GM18951 (cell line): ENCODE data around the gene BTN3A1.
"Not testable (repeated sequence)": the region's sequence is repeated elsewhere in the genome, so short reads cannot be mapped to it uniquely, and the experiment has no call there.

Experiments
- POLR2A ChIP-seq: IDR thresholded peaks from 4 replicates; pipeline ENCODE4 v1.6.1; 2011; ENCODE audit warnings: mild to moderate bottlenecking; ENCODE audit not compliant: insufficient read length, insufficient read depth; ENCODE audit errors: extremely low read depth
- in situ Hi-C: fragments of 300-500 bp; cut with MboI; formaldehyde crosslinking; loops from one replicate; pipeline ENCODE4 v1.12.0; 2022; ENCODE audit warnings: low sequenced_read_pairs, mixed read lengths, inconsistent platforms; ENCODE audit not compliant: unreplicated experiment

Gene BTN3A1

DNA sequence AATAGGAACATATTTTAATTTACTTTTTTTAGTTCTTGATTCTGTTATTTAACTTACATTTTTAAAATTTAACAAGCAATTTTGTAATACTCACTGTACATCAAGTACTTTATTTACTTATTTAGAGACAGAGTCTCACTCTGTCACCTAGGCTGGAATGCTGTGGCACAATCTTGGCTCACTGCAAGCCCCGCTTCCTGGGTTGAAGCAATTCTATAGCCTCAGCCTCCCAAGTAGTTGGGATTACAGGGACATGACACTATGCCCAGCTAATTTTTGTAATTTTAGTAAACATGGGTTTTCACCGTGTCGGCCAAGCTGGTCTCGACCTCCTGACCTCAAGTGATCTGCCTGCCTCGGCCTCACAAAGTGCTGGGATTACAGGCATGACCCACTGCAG lies 45.2 kb downstream of the BTN3A1 start:
- no peak for TF ChIP-seq POLR2A
- in situ Hi-C loops: no loop called here

DNA sequence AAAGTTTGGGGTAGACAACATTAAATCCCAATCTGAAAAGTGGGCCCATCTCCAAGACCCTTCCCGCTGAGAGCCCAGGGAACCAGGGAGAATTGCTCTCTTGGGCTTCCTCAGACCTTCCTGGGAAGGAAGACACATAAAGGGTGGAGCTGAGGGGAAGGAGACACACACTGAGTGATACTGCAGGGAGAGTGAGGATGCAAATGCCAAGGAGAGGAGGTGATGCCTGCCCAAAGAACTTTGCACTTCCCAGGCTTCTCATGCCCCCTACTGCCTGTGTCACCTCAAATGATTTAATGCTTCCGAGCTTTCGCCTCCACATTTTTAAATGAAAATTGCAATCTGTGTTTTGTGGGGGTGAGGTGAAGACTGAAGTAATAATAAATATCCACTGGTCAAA lies 48.2 kb downstream of the BTN3A1 start:
- in situ Hi-C loops: no loop called here
- TF ChIP-seq POLR2A: no peak

DNA sequence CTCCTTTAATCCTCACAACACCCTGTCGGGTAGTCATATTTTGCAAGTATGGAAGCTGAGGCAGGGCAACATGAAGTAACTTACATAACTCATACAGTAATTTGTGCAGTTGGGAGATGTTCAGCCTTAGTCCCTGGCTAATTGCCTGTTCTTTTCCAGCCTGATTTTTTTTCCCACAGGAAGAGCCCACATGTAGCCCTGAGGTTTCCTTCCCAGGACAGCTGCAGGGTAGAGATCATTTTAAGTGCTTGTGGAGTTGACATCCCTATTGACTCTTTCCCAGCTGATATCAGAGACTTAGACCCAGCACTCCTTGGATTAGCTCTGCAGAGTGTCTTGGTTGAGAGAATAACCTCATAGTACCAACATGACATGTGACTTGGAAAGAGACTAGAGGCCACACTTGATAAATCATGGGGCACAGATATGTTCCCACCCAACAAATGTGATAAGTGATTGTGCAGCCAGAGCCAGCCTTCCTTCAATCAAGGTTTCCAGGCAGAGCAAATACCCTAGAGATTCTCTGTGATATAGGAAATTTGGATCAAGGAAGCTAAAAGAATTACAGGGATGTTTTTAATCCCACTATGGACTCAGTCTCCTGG lies 50.7 kb downstream of the BTN3A1 start:
- in situ Hi-C loops: no loop called here
- TF ChIP-seq POLR2A: no peak

DNA sequence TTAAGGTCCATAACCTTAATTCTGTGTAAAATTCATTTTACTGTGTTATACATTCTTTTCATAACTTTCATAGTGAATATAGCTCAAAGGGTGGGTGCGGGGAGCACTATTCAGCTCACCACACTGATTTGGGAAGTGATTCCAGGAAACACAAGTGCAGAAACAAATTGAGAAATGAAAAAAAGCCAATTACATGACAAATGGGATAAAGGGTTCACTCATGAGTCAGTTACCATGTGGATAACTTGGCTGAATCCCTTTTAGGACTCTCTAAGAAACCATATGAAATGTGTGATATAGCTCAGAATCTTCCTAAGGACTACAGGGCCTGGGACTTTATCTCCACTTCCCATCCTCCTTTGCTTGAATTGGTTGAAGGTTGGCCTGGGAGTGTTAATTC lies 52.6 kb downstream of the BTN3A1 start:
- in situ Hi-C loops: no loop called here
- no peak for TF ChIP-seq POLR2A

DNA sequence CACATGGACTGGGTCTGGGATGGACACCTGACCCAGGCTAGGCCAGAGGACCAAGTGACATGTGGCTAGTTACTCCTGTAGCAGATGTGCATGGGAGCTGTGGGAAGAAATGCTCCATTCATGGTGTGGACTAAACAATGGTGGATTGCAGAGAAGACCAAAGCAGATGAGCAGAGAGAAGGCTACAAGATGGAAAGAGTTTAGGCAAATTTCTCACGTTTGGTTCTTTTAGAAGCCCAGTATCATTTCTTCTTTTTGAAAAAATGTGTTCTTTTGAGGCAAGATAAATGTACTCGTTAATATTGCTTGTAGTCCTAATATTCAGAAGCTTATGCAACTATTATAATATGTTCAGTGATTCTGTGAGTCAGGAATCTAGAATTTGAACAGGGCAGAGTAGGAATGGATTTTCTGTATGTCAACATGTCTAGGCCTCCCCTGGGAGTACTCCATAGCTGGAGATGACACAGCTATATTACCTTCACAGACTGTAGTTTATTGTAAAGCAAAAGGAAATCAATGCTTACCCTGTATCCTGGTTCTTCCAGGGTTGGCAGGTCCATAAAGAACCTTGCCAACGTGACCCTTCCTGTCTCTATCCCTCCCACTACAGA lies 53.4 kb downstream of the BTN3A1 start:
- no peak for TF ChIP-seq POLR2A
- in situ Hi-C loops: no loop called here

DNA sequence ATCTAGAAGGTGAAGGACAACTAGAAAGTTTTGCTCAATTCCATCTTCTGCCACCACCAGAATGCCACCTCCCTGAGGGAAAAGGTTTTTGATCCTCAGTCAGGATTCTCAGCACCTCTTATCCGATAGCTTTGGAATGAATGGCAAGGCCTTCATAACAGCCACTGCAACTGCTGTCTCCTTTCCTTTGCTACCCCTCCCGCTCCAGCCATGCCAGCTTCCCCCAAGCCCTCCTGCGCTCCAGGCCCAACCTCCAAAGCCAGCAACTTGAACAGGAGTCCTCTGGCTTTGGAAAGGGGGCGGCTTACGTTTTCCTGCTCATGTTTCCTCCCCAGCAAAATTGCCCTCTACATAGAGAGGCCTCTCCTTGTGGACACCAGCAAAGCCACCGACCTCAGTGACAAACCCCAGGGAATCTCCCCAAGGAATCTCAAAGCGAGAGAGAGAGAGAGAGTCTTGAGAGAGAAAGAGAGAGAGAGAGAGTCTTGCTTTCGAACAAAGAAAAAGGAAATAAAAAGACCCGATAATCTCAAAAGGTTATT lies 55.3 kb downstream of the BTN3A1 start:
- TF ChIP-seq POLR2A: no peak
- in situ Hi-C loops: no loop called here

DNA sequence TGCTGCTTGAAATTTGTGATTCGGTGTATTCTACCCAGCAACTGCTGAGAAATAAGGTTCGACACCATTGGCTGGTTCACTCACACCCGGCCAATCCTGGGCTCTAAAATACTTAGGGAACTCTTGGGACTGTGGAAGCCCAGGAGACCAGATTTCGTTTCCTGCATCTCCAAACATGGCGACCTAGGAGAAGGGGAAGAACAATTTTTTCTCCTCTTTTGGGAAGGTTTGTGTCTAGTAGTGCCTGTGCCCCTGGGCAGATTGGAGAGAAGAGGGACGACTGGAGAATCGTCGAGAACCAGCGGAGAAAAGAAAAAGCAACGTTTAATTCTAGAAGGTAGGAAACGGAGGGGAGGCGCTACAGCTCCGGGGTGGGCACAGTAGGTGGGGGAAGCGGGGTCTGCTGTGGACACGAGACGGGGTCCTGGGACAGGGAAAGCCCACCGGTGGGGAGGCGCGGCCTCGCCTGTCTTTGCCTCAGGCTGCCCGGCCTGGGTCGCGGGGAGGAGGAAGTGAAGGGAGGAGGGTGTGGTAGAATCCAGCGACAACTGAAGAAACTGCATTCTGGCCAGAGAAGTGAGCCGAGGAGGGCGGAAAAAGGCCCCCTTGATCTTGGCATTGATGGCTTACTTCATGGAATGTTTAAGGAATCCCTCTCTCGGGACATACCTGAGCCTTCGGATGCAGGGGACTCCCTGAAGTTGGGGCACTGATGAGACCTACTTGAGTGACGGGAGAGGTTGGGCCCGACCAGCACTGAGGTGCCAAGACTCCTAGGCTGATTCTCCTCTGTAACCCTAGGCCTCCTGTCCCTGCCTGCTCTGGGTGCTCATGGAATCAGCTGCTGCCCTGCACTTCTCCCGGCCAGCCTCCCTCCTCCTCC lies 56.0 kb downstream of the BTN3A1 start, which contains the start of gene BTN2A1:
Gene BTN2A1, plus strand, starts transcription at position 150 of the 883 bp plus-strand sequence. Its CDS starts 682 bp downstream, at position 832.
- in situ Hi-C loops: no loop called here
- peak; percentile 44 for TF ChIP-seq POLR2A

DNA sequence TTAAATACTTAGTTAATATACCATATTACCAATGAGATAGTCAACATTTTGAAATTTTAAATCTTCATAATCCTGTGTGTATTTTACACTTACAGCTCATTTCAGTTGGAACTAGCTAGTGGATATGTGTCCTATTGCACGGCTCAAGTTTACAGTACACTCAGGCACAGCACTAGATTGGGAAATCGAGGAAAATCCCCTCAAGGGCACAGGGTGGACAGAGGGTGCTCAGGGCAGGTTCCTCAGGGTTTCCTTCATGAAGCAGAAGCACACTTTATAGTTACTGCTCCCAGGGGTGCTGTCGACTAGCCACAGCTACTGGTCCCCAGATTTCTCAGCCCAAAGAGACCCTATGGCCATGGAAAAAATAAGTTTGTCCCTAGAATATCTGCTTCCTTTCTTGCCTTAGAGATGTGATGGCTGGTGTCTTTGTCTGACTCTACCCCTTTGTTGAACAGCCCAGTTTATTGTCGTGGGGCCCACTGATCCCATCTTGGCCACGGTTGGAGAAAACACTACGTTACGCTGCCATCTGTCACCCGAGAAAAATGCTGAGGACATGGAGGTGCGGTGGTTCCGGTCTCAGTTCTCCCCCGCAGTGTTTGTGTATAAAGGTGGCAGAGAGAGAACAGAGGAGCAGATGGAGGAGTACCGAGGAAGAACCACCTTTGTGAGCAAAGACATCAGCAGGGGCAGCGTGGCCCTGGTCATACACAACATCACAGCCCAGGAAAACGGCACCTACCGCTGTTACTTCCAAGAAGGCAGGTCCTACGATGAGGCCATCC lies 57.1 kb downstream of the BTN3A1 start:
- no peak for TF ChIP-seq POLR2A
- in situ Hi-C loops: no loop called here

DNA sequence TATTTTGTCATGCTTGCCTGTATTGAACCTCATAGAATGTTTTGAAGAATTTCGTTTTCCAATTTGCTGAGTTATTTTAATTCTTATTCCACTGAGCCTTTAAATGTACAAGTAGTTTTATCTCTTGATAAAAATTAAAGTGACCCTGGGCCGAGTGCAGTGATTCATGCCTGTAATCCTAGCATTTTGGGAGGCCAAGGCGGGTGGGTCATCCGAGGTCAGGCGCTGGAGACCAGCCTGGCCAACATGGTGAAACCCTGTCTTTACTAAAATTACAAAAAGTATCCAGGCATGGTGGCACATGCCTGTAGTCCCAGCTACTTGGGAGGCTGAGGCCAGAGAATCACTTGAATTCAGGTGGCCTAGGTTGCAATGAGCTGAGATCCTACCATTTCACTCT lies 59.3 kb downstream of the BTN3A1 start:
- in situ Hi-C loops: not testable (repeated sequence)

DNA sequence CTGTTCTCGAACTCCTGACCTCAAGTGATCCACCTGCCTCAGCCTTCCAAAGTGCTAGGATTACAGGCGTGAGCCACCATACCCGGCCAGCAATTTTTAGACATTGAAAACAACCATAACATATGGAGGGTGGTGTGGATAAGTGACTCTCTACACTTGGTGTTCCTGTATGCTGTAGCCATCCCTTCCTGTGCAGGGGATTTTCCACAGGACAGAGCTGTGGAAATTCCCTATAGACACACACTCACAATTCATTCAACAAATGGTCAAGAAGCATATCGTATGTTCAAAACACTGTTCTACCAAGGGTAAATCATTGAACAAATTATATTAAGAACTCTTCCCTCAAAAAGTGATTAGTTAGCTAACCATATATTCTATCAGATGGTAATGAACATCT lies 61.9 kb downstream of the BTN3A1 start:
- TF ChIP-seq POLR2A: no peak
- in situ Hi-C loops: no loop called here

DNA sequence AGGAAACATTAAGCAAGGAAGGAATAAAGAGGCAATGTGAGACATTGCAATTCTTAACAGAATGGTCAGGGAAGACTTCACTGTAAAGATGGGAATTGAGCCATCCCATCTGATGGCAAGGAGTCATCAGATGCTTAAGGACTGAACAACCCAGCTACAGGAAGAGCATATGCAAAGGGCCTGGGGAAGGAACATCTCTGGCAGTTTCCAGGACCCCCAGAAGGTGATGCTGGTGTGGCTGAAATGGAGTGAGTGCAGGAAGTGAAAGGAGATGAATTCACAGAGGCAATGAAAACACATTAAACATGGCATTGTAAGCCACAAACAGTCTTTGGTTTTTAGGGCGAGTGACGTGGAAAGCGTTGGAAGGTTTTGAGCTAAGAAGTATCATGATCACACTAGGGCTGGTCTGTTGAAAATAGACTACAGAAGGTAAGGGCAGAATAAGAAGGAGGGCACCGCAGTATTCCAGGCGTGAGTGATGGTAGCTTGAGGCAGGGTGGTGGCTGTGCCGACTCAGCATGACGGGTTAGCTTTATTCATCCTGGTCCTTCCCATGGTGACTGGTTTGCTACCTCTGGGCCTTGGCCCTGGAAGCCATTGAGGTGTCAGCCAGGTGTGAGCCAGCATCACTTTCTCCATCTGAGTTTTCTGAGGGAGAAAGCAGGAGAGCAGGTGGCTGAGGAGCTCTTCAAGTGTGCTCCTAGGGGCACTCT lies 62.5 kb downstream of the BTN3A1 start:
- TF ChIP-seq POLR2A: no peak
- in situ Hi-C loops: no loop called here
